Cardiac fibroblast (primary cell): ENCODE results near the gene SLC4A8.
"Not testable (repeated sequence)": the region's sequence is repeated elsewhere in the genome, so short reads cannot be mapped to it uniquely, and the experiment has no call there.

ENCODE experiments used
- DNase-seq, 2 donors: peaks; one replicate each; pipeline versions ENCODE4 v3.0.0 to v3.0.0-alpha.2; 2010; ENCODE audit warnings: low read depth in 2 of 2
- H3K4me3 ChIP-seq, 2 donors: replicated peaks in 1 of 2; 1 replicate in 1 of 2; 2 replicates in 1 of 2; pipeline ENCODE4 v1.5.1; 2011; ENCODE audit warnings: low read depth in 2 of 2, low read length in 2 of 2, mild to moderate bottlenecking in 2 of 2, moderate library complexity in 1 of 2
- TF ChIP-seq, protein P1 (sequence below): IDR thresholded peaks from one replicate; pipeline ENCODE4 v1.5.1; 2011; ENCODE audit warnings: low read depth, mild to moderate bottlenecking, low read length, inconsistent platforms

Gene SLC4A8

DNA sequence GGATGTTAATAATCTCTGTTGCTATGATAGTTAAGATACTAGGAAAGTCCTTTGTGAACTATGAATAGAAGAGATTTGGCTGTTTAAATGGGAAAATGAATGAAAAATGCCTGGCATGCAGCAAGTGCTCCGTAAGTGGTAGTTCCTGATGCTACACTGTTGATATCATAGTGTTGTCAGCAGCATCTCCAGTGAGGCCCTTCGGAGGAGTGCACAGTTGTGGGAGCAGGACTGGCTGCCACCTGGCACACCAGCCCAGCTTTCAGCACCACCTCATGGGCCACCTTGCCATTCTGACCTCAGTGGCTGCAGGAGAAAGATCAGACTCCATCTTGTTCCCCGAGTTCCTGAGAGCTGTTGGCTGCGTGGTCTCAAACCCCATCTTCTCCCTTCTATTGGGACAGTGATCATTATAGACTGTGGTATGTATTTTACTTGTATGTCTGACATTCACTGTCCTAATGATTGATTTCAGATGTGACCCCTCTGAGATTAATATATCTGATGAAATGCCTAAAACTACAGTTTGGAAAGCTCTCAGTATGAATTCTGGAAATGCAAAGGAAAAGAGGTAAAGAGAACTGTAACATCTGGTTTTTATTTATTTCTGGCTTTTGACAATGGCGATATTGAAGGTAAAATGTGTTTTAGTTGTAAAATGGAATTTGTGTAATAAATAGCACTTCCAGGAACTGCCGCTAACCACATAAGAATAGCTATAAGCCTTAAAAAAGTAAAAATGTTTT is 80.9 kb downstream of the SLC4A8 start:
- no peak for DNase-seq

GRCh38 chr12:51507178-51507577 is 82.5 kb downstream of the SLC4A8 start:
- no peak for DNase-seq
- TF ChIP-seq, protein P1, sequence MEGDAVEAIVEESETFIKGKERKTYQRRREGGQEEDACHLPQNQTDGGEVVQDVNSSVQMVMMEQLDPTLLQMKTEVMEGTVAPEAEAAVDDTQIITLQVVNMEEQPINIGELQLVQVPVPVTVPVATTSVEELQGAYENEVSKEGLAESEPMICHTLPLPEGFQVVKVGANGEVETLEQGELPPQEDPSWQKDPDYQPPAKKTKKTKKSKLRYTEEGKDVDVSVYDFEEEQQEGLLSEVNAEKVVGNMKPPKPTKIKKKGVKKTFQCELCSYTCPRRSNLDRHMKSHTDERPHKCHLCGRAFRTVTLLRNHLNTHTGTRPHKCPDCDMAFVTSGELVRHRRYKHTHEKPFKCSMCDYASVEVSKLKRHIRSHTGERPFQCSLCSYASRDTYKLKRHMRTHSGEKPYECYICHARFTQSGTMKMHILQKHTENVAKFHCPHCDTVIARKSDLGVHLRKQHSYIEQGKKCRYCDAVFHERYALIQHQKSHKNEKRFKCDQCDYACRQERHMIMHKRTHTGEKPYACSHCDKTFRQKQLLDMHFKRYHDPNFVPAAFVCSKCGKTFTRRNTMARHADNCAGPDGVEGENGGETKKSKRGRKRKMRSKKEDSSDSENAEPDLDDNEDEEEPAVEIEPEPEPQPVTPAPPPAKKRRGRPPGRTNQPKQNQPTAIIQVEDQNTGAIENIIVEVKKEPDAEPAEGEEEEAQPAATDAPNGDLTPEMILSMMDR = no peak
- H3K4me3 ChIP-seq = no peak overlapping the region

More for the DNA sequence above, 80.9 kb downstream of the SLC4A8 start:
- TF ChIP-seq, protein P1 = no peak
- no peak overlapping the region for H3K4me3 ChIP-seq

DNA sequence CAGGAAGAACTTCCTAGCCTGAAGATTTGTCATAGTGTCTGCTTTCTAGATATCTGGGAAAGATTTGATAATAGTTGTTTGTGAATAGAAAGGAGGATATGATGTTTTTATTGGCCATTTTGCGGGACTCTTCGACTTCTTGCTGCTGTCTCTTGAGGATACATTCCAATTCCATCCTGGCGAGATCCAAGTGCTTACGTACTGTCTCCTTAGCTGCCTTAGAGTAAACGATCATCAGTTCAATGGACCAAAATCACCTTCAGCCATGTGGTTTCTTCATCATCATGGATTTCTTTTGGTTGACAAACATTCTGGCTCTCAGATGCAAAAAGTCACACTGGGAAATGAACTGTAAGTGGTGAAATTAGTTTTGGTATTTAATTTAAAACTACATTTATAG is 83.7 kb downstream of the SLC4A8 start:
- no peak overlapping the region for H3K4me3 ChIP-seq
- no peak for DNase-seq
- TF ChIP-seq, protein P1 = no peak

DNA sequence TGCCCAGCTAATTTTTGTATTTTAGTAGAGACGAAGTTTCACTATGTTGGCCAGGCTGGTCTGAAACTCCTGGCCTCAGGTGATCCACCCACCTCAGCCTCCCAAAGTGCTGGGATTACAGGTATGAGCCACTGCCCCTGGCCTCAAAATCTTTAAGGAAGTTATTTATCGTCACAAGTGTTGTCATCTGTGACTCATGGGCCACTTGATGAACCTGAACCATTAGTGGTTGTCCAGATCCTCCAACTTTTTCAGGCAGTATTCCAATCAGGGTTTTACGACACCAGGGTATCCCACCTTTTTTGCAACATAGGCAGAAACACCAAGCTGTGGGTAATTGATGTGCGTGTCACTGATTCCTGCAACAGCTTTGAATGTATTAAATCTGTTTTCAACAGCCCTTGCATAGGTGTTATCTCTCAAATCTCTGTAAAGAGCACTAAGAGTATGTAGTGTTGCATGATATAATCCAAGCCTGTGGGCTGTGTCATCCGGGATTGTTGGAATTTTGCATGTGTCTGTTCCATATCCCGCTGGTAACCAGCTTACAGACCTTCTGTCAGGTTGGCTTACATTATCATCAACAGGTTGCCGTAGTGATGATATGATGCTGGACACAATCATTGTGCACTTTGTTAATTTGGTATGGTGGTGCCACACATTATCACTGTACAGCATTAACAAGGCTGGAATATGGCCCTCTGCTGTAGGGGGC is 87.1 kb downstream of the SLC4A8 start:
- no peak overlapping the region for H3K4me3 ChIP-seq
- no peak for DNase-seq
- TF ChIP-seq, protein P1 = no peak

DNA sequence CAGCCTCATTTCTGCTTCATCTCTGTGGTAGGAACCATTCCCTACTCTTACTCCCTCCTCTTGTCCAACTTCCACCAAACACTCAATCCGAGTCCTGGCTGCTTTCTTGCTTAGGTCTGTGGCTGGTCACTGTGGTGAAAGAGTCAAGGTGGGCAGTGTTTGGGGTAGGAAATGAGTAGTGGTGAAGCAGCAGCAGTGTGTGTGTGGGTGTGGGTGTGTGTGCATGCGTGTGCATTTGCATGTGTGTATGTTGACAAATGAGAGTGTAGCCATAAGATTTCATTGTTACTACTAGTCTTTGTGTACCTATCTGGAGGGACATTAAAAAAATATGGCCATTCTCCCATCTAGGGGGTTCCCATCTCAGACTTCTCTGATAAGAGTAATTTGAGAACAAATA is 87.8 kb downstream of the SLC4A8 start:
- DNase-seq = no peak
- no peak overlapping the region for H3K4me3 ChIP-seq
- TF ChIP-seq, protein P1 = no peak

- H3K4me3 ChIP-seq = not testable (repeated sequence)
Measured at GRCh38 chr12:51515037-51515436, 90.4 kb downstream of the SLC4A8 start.

DNA sequence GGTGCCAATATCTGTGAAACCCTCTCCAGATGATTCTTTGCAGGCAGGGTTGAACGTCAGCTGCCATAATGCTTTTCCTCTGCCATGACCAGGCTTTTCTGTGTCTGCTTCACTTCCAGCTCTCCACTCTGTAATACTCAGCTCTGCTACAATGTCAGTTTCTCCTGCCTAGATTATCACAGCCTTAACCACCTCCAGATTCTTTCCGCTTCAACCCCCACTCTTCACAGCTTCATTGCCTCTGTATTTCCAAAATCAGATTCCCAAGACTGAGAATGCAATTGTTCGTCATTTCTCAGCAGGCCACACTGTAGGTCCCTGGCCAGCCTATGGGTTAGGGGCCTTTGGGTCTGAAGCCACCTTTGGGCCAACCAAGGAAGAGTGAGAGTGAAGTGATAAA is 92.7 kb downstream of the SLC4A8 start:
- no peak for DNase-seq
- H3K4me3 ChIP-seq = no peak overlapping the region
- TF ChIP-seq, protein P1 = no peak

More at GRCh38 chr12:51515037-51515436, 90.4 kb downstream of the SLC4A8 start:
- not testable (repeated sequence) for DNase-seq
